ENCODE data around the gene NFE2L1.

NFE2L1 gene

GRCh38 chr17:48003417-48004151 lies 44.6 kb upstream of the NFE2L1 start:
- DNase-seq (ENCODE audit: low spot score): no peak
- no peak for TF ChIP-seq CTCF (IDR thresholded peaks at IDR 0.05; ENCODE audit: borderline replicate concordance, control extremely low read depth, extremely low read depth, insufficient read depth, missing control alignments)
- in situ Hi-C loops (cut with MboI; ENCODE audit: low sequenced_read_pairs, unreplicated experiment): no loop called here

DNA sequence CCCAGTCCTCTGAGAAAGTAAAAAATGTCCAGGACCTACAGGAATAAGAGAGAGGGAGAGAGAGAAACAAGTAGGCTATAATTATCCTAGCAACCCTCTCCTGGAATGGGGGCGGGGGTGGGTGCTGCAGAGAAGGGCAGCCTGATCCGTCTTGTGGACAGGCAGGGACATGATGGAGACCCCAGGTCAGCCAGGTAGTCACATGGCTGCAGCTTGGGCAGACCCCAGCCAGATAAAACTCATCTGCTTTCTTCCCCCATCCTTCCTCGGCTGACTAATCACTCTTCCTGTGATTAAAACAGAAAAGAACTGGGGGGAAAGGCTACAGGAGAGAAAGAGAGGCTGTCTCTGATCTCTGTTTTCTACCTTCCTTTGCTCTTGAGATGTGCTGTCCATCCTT lies 43.2 kb upstream of the NFE2L1 start:
- in situ Hi-C loops (cut with MboI; ENCODE audit: low sequenced_read_pairs, unreplicated experiment): no loop called here
- TF ChIP-seq CTCF (IDR thresholded peaks at IDR 0.05; ENCODE audit: borderline replicate concordance, control extremely low read depth, extremely low read depth, insufficient read depth, missing control alignments): no peak
- no peak for DNase-seq (ENCODE audit: low spot score)

GRCh38 chr17:48006936-48007709 lies 41.0 kb upstream of the NFE2L1 start:
- in situ Hi-C loops (cut with MboI; ENCODE audit: low sequenced_read_pairs, unreplicated experiment): no loop called here
- no peak for DNase-seq (ENCODE audit: low spot score)
- no peak for TF ChIP-seq CTCF (IDR thresholded peaks at IDR 0.05; ENCODE audit: borderline replicate concordance, control extremely low read depth, extremely low read depth, insufficient read depth, missing control alignments)

DNA sequence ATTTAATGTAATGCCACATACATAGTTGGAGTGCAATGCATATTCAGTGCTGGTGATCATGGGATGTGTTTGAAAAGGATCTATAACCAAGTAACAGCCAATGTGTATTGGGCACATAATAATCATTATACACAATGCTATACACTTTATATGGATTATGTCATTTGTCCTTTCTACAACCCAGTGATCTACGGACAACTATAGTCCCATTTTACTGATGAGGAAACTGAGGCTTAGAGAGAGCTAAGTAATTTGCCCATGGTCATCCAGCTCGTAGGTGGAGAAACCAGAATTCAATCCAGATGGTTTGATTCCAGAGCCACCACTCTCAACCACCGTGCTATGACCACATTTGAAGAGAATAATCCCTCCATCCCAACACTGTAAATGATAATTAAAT lies 38.0 kb upstream of the NFE2L1 start:
- in situ Hi-C loops (cut with MboI; ENCODE audit: low sequenced_read_pairs, unreplicated experiment): no loop called here

GRCh38 chr17:48011405-48012150 lies 36.6 kb upstream of the NFE2L1 start:
- in situ Hi-C loops (cut with MboI; ENCODE audit: low sequenced_read_pairs, unreplicated experiment): no loop called here
- peak; percentile 72 for TF ChIP-seq CTCF (IDR thresholded peaks at IDR 0.05; ENCODE audit: borderline replicate concordance, control extremely low read depth, extremely low read depth, insufficient read depth, missing control alignments)
- DNase-seq (ENCODE audit: low spot score): peak; percentile 77

More for the DNA sequence above, 38.0 kb upstream of the NFE2L1 start:
- DNase-seq (ENCODE audit: low spot score): no peak
- no peak for TF ChIP-seq CTCF (IDR thresholded peaks at IDR 0.05; ENCODE audit: borderline replicate concordance, control extremely low read depth, extremely low read depth, insufficient read depth, missing control alignments)

GRCh38 chr17:48012151-48012520 lies 36.0 kb upstream of the NFE2L1 start:
- no peak for TF ChIP-seq CTCF (IDR thresholded peaks at IDR 0.05; ENCODE audit: borderline replicate concordance, control extremely low read depth, extremely low read depth, insufficient read depth, missing control alignments)
- in situ Hi-C loops (cut with MboI; ENCODE audit: low sequenced_read_pairs, unreplicated experiment): no loop called here
- DNase-seq (ENCODE audit: low spot score): peak; percentile 89
